ENCODE data around the gene CLHC1. TPM values are rescaled to one million over a fixed set of nuclear protein-coding genes. Genes with fewer than 3 reads are reported as not detected.

The CLHC1 gene
- total and polyA plus RNA-seq, 2 of the 8 experiments (the other 6 are each of a cell fraction or from before 2014, with no cell fraction given) = 2.6 to 10.8 TPM

- TF ChIP-seq POLR2A (IDR thresholded peaks at IDR 0.05; ENCODE audit: control extremely low read depth in 1 of 2, low read depth in 2 of 2, low read length in 2 of 2) (peak; percentile 83 to 96), SP1 (IDR thresholded peaks at IDR 0.05; ENCODE audit: low read depth, low read length) (no peak), EZH2 (IDR thresholded peaks at IDR 0.05; ENCODE audit: low read depth, low read length, severe bottlenecking) (no peak), FOSL1 (IDR thresholded peaks at IDR 0.05; ENCODE audit: insufficient read depth, low read depth, low read length) (no peak), TAF1 (IDR thresholded peaks at IDR 0.05; ENCODE audit: low read depth, low read length) (peak; percentile 94), TAF7 (optimal IDR thresholded peaks at IDR 0.05; ENCODE audit: borderline replicate concordance, low read depth, low read length) (peak; percentile 73), ASH2L (IDR thresholded peaks at IDR 0.05; ENCODE audit: low read length) (peak; percentile 89), TEAD4 (IDR thresholded peaks at IDR 0.05; ENCODE audit: low read depth, low read length) (peak; percentile 86), BRCA1 (IDR thresholded peaks at IDR 0.05; ENCODE audit: low read depth, low read length) (no peak), CREB1 (IDR thresholded peaks at IDR 0.05) (peak; percentile 73), RBBP5 (IDR thresholded peaks at IDR 0.05; ENCODE audit: borderline replicate concordance, low read depth, low read length) (no peak), MAX (IDR thresholded peaks at IDR 0.05) (peak; percentile 69), SRF (IDR thresholded peaks at IDR 0.05; ENCODE audit: low read depth, low read length) (peak; percentile 71), EP300 (IDR thresholded peaks at IDR 0.05; ENCODE audit: borderline replicate concordance in 1 of 2, low read depth in 2 of 2, low read length in 2 of 2) (peak in 1 of 2 experiments; percentile 75; a peak in 1 of 3 replicates), TBP (IDR thresholded peaks at IDR 0.05; ENCODE audit: low read depth, low read length) (peak; percentile 89), KDM4A (IDR thresholded peaks at IDR 0.05; ENCODE audit: low read depth, low read length, severe bottlenecking) (peak; percentile 65), YY1 (IDR thresholded peaks at IDR 0.05; ENCODE audit: low read depth, low read length) (peak; percentile 74), POLR2AphosphoS5 (IDR thresholded peaks at IDR 0.05; ENCODE audit: low read depth, low read length) (peak; percentile 96), CEBPB (IDR thresholded peaks at IDR 0.05; ENCODE audit: low read depth, low read length) (no peak), EGR1 (IDR thresholded peaks at IDR 0.05; ENCODE audit: borderline replicate concordance, low read depth, low read length) (peak; percentile 76)
Measured at GRCh38 chr2:55268907-55269644, 37.0 kb upstream of the CLHC1 start, which contains the start of gene MTIF2 (continued).
